ENCODE data around the gene TEKT4. TPM values are rescaled to one million over a fixed set of nuclear protein-coding genes. Genes with fewer than 3 reads are reported as not detected.
"Not testable (repeated sequence)": the region's sequence is repeated elsewhere in the genome, so short reads cannot be mapped to it uniquely, and the experiment has no call there.

TEKT4 gene
- total RNA-seq, 1 experiment from 2014 or later: not detected

GRCh38 chr2:94890234-94890633 lies 19.0 kb downstream of the TEKT4 start:
- intact Hi-C loops (cut with micrococcal nuclease): no loop called here
- POLR2A ChIA-PET: interaction anchor here (1.1 kb wide), 1 partner anchor 10 kb away, joined by 3 read pairs; no protein-coding TSS in a partner anchor
- TF ChIP-seq CTCF (IDR thresholded peaks at IDR 0.05; ENCODE audit: unreplicated experiment): no peak
- CTCF ChIA-PET: interaction anchor here (0.8 to 2.3 kb wide), 2 partner anchors 15 to 17 kb away, joined by 4 to 10 read pairs; no protein-coding TSS in a partner anchor
- DNase-seq (ENCODE audit: unreplicated experiment): no peak
- Mint-ChIP-seq H3K9me3 (ENCODE audit: unreplicated experiment) (no peaks in the 10 kb centered on the region), H3K4me1 (ENCODE audit: insufficient read depth, unreplicated experiment) (peaks cover 5% of the 10 kb centered on the region), H3K4me3 (ENCODE audit: unreplicated experiment) (no peak overlapping the region), H3K36me3 (ENCODE audit: insufficient read depth, unreplicated experiment) (no peaks in the 10 kb centered on the region), H3K27me3 (ENCODE audit: insufficient read depth, unreplicated experiment) (peaks cover 50% of the 10 kb centered on the region), H3K27ac (ENCODE audit: low read depth, unreplicated experiment) (no peak overlapping the region)
- no TSS peak for BruUV-seq (replicated peaks)

- intact Hi-C loops (cut with micrococcal nuclease); POLR2A ChIA-PET; H3K9me3 Mint-ChIP-seq (ENCODE audit: unreplicated experiment); CTCF ChIA-PET; BruUV-seq (replicated peaks); H3K27ac Mint-ChIP-seq (ENCODE audit: low read depth, unreplicated experiment); H3K4me3 Mint-ChIP-seq (ENCODE audit: unreplicated experiment); H3K27me3 Mint-ChIP-seq (ENCODE audit: insufficient read depth, unreplicated experiment); H3K36me3 Mint-ChIP-seq (ENCODE audit: insufficient read depth, unreplicated experiment): not testable (repeated sequence)
- peaks cover 16% of the 10 kb centered on the region for H3K4me1 Mint-ChIP-seq (ENCODE audit: insufficient read depth, unreplicated experiment)
- DNase-seq (ENCODE audit: unreplicated experiment): peak; percentile 16
Observed at GRCh38 chr2:94895273-94895672, 24.0 kb downstream of the TEKT4 start.

GRCh38 chr2:94906976-94907375 lies 35.7 kb downstream of the TEKT4 start:
- H3K9me3 Mint-ChIP-seq (ENCODE audit: unreplicated experiment); H3K4me1 Mint-ChIP-seq (ENCODE audit: insufficient read depth, unreplicated experiment); H3K27ac Mint-ChIP-seq (ENCODE audit: low read depth, unreplicated experiment); BruUV-seq (replicated peaks); CTCF ChIA-PET; H3K4me3 Mint-ChIP-seq (ENCODE audit: unreplicated experiment); DNase-seq (ENCODE audit: unreplicated experiment); H3K36me3 Mint-ChIP-seq (ENCODE audit: insufficient read depth, unreplicated experiment); intact Hi-C loops (cut with micrococcal nuclease); POLR2A ChIA-PET: not testable (repeated sequence)
- peaks cover 67% of the 10 kb centered on the region for H3K27me3 Mint-ChIP-seq (ENCODE audit: insufficient read depth, unreplicated experiment)

GRCh38 chr2:94923196-94923595 lies 52.0 kb downstream of the TEKT4 start:
- BruUV-seq (replicated peaks): no TSS peak
- ChIA-PET CTCF (interaction anchor here (0.7 to 2.4 kb wide), 2 partner anchors 33 to 170 kb away, joined by 3 to 10 read pairs; no protein-coding TSS in a partner anchor), POLR2A (no interaction called here)
- Mint-ChIP-seq H3K27me3 (ENCODE audit: insufficient read depth, unreplicated experiment) (peaks cover 39% of the 10 kb centered on the region), H3K27ac (ENCODE audit: low read depth, unreplicated experiment) (no peak overlapping the region), H3K4me1 (ENCODE audit: insufficient read depth, unreplicated experiment) (no peaks in the 10 kb centered on the region), H3K36me3 (ENCODE audit: insufficient read depth, unreplicated experiment) (no peaks in the 10 kb centered on the region), H3K9me3 (ENCODE audit: unreplicated experiment) (peaks cover 6% of the 10 kb centered on the region), H3K4me3 (ENCODE audit: unreplicated experiment) (no peak overlapping the region)
- peak; percentile 18 for DNase-seq (ENCODE audit: unreplicated experiment)
- TF ChIP-seq CTCF (IDR thresholded peaks at IDR 0.05; ENCODE audit: unreplicated experiment): no peak
- intact Hi-C loops (cut with micrococcal nuclease): no loop called here

GRCh38 chr2:94924999-94925398 lies 53.8 kb downstream of the TEKT4 start:
- POLR2A ChIA-PET; intact Hi-C loops (cut with micrococcal nuclease); H3K27ac Mint-ChIP-seq (ENCODE audit: low read depth, unreplicated experiment); DNase-seq (ENCODE audit: unreplicated experiment); BruUV-seq (replicated peaks); H3K9me3 Mint-ChIP-seq (ENCODE audit: unreplicated experiment); H3K4me3 Mint-ChIP-seq (ENCODE audit: unreplicated experiment); H3K4me1 Mint-ChIP-seq (ENCODE audit: insufficient read depth, unreplicated experiment); H3K36me3 Mint-ChIP-seq (ENCODE audit: insufficient read depth, unreplicated experiment): not testable (repeated sequence)
- peaks cover 44% of the 10 kb centered on the region for H3K27me3 Mint-ChIP-seq (ENCODE audit: insufficient read depth, unreplicated experiment)
- CTCF ChIA-PET: interaction anchor here (0.7 kb wide), 1 partner anchor 50 kb away, joined by 3 read pairs; no protein-coding TSS in a partner anchor

Other genes starting within 250 kb of the TEKT4 start
- not detected in 2 replicates for gene MAL, start 154.3 kb downstream of the TEKT4 start, total RNA-seq (2022)